Mucosa of descending colon (tissue), 3 donors: ENCODE results near the gene SLAIN1. TPM values are rescaled to one million over a fixed set of nuclear protein-coding genes. Genes with fewer than 3 reads are reported as not detected.

Experiments used
- ATAC-seq: fragments of 200-7000 bp; cut with Tn5 transposase; one replicate; pipeline ENCODE4 v1.9.1; 2020; ENCODE audit warnings: mild to moderate bottlenecking, moderate library complexity
- DNase-seq, 3 donors: peaks; one replicate each; pipeline ENCODE4 v3.0.0-alpha.2; 2020
- H3K36me3 ChIP-seq: fragments of 200-600 bp; one replicate; pipeline ENCODE4 v1.8.0; 2021; ENCODE audit warnings: low read depth, mild to moderate bottlenecking
- H3K4me1 ChIP-seq: fragments of 200-600 bp; one replicate; pipeline ENCODE4 v1.8.0; 2021; ENCODE audit warnings: low read depth, mild to moderate bottlenecking
- H3K4me3 ChIP-seq: fragments of 200-600 bp; one replicate; pipeline ENCODE4 v1.8.0; 2021; ENCODE audit warnings: mild to moderate bottlenecking
- H3K9me3 ChIP-seq: fragments of 200-600 bp; one replicate; pipeline ENCODE4 v1.8.0; 2021; ENCODE audit warnings: mild to moderate bottlenecking
- CTCF ChIP-seq: fragments of 200-600 bp; IDR thresholded peaks from one replicate; pipeline ENCODE4 v1.8.0; 2022; ENCODE audit warnings: antibody characterized with exemption, mild to moderate bottlenecking
- intact Hi-C, 2 donors: fragments of 100-400 bp; cut with DNase I in 1 of 2; cut with micrococcal nuclease in 1 of 2; formaldehyde crosslinking; loops; one replicate each; pipeline versions ENCODE4 v1.11.0 to v1.11.1; 2022; cut with DNase I, micrococcal nuclease
- total RNA-seq, 3 donors: library from RNA; stranded (reverse); fragmentation: NEBNext Ultra II Directional in 2 of 3; extraction: Animal tissue kit (Norgen Biotek cat#: 25700) in 2 of 3; gene quantifications; one replicate each; pipeline versions ENCODE4 v1.2.1 to v1.2.4, GENCODE V29; 2021 to 2023
- donor health status: DM: no; HTN: no; CAD: no; lungs with moderate emphysema.
- donor health status: DM: no; HTN: no; CAD: no.
- donor health status: DM: no; HTN: yes; CAD: no.

The SLAIN1 gene
- total RNA-seq, 3 donors from 2014 or later, result 1.6 to 10.3 (median 2.9) TPM

DNA sequence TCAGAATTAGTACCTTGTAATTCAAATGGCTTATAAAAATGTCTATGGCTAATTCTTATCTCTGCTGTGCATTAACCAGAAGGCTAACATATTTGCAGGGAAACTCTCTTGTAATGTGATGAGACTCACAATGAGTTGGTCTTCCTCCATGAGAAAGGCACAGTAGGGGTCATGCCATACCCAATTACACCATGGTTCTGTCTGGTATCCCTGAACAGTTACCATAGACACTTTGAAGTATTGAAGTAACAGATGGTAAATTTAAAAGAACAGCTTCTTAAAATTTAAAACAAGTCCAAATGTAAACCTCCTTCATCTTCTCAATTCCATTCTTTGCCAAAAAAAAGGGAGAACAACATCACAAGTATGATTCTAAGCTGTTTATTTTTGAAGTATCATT lies 22.6 kb upstream of the SLAIN1 start:
- intact Hi-C loops, result no loop called here
- no peaks in the 10 kb centered on the region for H3K36me3 ChIP-seq
- ATAC-seq, result no peak
- H3K4me3 ChIP-seq, result no peak overlapping the region
- no peaks in the 10 kb centered on the region for H3K9me3 ChIP-seq
- no peak for TF ChIP-seq CTCF
- H3K4me1 ChIP-seq, result no peaks in the 10 kb centered on the region
- no peak for DNase-seq

GRCh38 chr13:77678691-77679235 lies 18.7 kb upstream of the SLAIN1 start:
- DNase-seq (no peak), ATAC-seq (no peak)
- Histone ChIP-seq H3K9me3 (no peaks in the 10 kb centered on the region), H3K4me1 (no peaks in the 10 kb centered on the region), H3K4me3 (no peak overlapping the region), H3K36me3 (no peaks in the 10 kb centered on the region)
- no peak for TF ChIP-seq CTCF
- intact Hi-C loops, result no loop called here

DNA sequence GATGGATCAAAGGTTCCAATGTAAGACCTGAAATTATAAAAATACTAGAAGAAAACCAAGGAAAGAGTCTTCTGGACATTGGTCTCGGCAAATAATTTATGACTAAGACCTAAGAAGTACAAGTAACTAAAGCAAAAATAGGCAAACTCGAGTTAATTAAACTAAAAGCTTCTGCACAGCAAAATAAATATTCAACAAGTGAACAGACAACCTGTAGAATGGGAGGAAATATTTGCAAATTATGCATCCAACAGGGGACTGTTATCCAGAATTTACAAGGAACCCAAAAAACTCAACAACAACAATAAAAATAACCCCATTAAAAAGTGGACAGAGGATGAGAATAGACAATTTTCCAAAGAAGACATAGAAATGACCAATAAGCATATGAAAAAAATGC lies 9.7 kb upstream of the SLAIN1 start:
- Histone ChIP-seq H3K36me3 (no peaks in the 10 kb centered on the region), H3K4me1 (no peaks in the 10 kb centered on the region), H3K4me3 (no peak overlapping the region), H3K9me3 (no peaks in the 10 kb centered on the region)
- ATAC-seq (no peak), DNase-seq (no peak)
- TF ChIP-seq CTCF, result no peak
- intact Hi-C loops, result no loop called here

DNA sequence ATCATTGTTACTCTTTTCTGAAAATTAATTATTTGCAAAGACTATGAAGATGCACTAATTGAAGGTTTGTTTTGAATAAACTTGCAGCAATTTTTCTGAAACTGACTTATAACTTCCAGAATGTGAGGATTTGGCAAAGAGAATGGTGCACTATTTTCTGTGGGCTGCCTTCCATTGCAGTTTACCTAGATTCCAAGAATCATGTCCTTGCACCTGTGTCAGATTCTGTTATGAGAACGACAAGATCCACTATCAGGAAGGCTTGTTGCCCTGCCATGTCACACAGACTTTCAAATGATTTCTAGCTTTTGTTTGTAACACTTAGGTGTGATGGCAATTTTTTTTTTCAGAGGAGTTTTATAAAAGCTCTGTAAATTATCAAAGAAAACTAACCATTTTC lies 5.6 kb upstream of the SLAIN1 start:
- DNase-seq (no peak), ATAC-seq (no peak)
- Histone ChIP-seq H3K4me3 (no peak overlapping the region), H3K9me3 (no peaks in the 10 kb centered on the region), H3K4me1 (peaks cover 4% of the 10 kb centered on the region), H3K36me3 (no peaks in the 10 kb centered on the region)
- intact Hi-C loops, result no loop called here
- TF ChIP-seq CTCF, result no peak

- ATAC-seq (no peak), DNase-seq (no peak)
- intact Hi-C loops, result no loop called here
Observed at GRCh38 chr13:77692746-77693448, 4.6 kb upstream of the SLAIN1 start.

More at GRCh38 chr13:77692746-77693448, 4.6 kb upstream of the SLAIN1 start:
- H3K4me1 ChIP-seq, result peaks cover 7% of the 10 kb centered on the region
- no peak overlapping the region for H3K4me3 ChIP-seq
- TF ChIP-seq CTCF, result no peak
- no peaks in the 10 kb centered on the region for H3K9me3 ChIP-seq
- no peaks in the 10 kb centered on the region for H3K36me3 ChIP-seq
